Stimulated activated CD4-positive, alpha-beta T cell treated with anti-CD3 and anti-CD28 coated beads, Interleukin-15, amount 100 ng/mL, for 48 hours (primary cell): ENCODE data around the gene PBX1.

Source experiments
- DNase-seq, 2 donors: peaks; one replicate each; pipeline ENCODE4 v3.0.0-alpha.2; 2020; ENCODE audit warnings: low read depth in 2 of 2

PBX1 gene

DNA sequence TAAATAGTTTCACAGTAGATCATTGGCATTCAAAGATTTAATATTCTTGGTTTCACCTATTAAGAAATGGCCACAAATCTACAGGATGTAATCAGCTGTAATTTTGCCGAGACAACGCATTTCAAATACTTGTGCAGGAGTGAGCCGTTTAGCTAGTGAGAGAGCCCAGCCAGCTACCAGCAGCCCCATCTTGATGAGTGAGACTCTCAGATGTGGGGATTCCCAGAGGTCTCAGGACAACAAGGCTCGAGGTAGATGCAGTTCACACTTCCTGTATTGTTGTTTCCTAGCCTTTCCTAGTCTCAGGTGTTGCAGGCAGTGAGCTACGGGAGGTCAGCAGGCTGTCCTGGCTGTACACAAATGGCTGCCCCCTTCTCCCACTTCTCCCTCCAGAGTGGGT, 108.6 kb downstream of the PBX1 start:
- no peak for DNase-seq

DNA sequence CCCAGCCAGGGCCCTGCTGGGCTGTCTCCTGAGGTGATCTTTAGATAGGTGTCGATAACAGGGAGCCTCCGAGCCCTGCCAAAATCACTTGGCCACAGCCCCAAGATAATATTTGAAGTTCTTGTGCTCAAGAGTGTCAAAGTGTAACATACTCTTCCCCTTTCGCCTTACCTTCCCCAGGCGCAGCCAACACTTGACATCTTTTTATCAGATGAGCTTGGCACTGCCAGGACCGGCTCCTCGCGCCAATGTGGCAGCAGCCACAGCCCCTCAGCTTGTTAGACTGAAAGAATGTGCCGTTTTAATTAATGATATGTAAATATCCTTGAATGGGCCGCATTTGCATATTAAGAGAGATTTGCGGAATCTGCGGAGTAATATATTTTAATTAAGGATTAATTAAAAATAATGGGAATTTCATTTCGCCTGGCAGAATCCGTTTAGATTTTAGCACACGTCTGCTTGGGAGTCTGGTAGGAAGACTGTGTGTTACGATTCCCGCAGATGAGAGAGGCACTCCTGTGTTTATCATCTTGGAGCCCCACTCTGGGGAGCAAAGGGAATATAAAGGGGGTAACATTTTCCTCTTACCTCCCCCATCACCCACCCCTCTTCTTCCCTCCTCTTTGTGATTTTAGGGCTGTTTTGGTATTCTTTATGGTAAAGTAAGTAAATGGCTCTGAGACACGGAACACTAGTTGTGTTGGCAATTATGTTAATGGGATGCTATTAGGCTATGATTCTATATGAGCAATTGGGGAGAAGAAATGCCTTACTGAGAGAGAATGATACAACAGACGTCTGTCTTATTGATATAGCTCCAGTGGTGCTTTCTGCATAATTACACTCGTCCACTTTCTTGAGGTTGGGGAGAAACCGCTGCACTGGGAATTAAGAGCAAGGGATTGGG, 109.8 kb downstream of the PBX1 start:
- DNase-seq = no peak

DNA sequence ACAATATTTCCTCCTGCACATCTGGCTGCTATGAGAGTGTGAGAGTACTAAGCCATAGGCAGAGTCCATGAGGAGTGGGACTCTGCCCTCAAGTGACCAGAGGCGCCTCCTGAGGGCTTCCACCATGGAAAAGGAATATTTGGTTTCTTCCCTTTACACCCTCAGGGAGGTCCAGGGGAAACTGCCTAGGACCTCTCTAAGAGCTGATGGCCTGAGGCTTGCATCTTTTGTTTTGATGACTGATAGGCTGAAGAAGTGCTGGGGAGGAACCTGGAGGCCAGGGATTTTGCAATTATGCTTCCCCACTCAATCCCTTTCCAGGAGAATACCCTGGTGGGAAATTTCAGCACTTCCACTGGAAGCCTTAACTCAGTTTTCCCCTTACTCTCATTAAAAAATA, 111.0 kb downstream of the PBX1 start:
- no peak for DNase-seq

DNA sequence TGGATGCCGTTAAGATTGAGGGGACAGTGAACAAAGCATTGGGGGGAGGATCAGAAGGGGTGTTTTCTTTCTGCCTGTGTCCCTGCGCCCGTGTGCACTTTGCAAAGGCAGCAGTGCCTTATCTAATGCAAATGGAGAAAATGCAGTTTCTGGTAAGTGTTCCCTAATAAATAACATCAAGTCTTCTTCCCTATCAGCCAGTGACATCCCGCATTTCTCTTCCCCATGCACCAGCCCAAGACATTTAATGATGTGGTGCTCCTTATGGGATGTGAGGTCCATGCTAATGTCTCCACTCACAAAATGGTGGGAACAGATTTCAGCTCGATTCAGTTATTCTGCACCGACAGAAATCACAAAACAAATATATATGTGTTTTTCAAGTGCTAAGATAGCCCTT, 111.8 kb downstream of the PBX1 start:
- DNase-seq = no peak

DNA sequence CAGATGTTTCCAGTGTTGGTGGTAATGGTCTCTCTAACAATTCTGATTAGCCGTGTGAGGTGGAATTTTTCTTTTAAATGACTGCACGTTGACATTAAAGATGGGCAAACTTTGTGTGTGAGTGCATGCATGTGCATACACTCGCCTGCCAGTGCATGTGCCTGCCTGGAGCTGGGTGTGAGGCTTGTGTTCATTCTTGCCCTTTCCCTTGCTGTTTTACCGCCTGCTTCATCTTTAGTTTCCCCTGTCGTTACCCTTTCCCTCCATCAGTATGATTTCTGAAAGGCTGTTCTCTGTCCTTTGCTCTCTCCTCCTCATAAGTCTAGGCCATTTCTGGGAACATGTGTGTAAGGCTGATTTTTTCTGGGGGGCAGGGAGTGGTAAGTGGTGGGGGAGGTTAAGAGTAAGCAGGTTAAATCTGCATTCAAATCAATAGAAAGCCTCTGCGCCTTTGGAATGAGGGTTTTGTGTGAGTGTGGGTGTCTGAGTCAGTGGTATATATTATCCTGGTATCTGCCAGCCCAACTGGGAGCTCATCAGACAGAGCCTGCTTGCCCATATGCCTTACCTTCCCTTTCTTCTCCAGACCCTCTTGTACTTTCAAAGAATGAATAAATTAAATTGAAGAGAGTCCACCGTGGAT, 112.5 kb downstream of the PBX1 start:
- DNase-seq = no peak

DNA sequence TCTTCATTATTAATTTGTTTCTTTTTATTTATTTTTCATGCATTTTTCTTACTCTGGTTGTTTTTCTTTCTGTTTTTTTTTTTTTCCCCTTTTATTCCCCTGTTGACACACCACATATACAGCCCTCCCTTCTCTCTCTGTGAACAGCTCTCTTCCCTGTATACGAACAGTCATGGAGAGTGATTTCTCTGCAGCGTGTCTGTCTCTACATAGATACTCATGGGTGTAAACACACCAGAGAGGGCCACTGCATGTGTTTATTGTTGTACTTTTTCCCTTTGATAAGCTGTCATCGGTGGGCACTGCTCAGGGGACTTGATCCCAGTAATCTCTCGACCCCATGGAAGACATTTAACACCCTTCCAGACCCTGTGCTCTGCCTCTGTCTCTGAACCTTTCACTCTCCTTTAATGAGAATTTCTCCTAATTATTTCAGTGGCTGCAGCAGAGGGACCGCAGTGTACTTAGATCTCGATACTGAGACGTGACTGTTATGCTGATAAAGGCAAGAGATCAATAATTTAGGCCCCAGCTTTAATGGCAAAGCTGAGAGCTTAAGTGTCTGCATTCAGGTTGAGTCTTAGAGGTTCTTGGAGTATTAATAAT, 113.1 kb downstream of the PBX1 start:
- no peak for DNase-seq

DNA sequence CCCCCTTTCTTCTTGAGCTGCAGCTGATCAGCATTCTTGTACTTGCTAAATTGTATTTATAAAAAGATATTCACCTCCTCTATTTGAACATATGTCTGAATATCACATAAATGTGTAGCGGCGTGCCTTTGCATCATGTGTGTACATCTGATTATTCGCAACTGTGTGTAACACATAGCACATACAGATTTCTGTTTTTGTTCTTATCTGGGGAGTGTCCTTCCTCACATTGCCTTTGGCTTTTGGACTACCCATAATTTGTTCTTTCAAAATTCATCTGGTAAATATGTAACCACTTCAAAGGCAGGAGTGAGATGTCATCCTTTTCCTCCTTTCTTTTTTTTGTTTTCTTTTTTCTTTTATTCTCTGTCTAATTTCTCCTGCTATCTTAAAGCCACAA, 113.6 kb downstream of the PBX1 start:
- DNase-seq = no peak

DNA sequence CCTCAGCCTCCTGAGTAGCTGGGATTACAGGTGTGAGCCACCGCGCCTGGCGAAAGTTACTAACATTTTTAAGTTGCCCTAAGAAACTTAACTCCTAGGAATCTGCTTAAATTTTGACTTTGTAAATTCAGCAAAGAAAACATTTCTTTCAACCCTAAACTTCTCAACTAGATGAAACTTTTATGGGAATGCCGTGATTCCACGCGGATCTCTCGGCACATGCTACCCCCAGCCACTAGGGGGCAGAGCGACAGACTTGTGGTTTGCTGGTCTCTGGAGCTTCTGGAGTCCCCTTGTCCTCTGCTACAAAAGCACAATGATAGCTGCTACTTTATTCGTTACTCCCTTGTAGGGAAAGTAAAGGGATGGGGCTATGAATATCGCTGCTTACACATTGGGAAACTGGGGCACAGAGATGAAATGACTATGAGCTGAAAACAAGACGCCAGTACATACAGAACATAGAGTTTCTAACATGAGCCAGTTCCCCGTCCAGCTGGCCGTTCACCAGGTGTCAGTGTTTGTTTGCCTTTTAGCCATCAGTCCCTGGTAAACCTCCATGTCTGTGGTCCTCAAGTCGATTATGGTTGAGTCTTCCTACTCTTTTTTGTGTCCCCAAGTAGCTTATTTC, 114.7 kb downstream of the PBX1 start:
- DNase-seq = no peak

DNA sequence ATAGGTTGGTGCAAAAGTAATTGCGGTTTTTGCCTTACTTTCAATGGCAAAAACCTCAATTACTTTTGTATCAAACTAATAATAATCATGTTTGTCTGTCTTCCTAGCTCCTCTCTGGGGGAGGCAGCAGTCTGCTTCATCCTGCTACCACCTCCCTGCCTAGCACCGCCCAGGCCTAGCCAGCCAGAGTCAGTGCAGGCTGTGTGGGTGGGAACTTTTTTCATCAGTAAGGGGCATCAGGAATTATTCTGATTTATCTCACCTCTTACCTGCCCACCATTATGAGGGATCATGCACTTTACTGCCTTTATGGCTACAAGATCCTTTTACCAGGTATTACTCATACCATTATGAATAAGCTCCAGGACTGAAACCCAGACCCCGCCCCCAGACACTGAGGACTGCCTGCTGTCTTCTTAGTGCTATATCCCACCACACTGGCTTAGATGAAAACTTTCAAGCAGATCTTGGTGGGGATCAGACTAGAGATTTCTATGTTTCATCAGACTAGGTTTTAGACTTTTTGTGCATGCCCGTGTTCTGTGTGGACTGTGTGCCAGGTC, 116.4 kb downstream of the PBX1 start:
- no peak for DNase-seq

DNA sequence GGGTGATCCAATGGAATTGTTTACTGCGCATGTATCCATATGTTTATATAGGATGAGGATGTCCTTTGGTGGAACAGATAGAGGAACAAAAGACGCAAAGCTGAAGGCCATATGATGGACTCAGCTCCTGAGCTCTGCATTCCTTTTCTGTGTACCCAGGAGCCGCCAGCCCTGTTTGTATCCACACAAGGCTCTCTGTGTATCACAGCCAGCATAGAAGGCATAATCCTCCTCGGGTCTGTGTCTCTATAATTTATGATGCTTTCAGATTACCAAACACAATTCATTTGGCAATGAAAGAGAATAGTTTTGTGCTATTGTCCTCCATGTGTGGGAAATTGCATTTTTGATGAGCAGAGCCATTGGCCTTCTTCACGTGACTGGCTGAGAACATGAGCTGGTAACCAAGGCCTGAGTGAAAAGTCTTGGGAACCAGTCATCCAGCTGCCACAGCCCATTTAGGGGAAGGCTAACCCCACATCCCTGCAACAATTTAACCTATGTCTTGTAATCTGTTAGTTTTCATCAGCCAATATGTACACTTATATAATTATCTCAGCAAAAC, 119.2 kb downstream of the PBX1 start:
- no peak for DNase-seq

DNA sequence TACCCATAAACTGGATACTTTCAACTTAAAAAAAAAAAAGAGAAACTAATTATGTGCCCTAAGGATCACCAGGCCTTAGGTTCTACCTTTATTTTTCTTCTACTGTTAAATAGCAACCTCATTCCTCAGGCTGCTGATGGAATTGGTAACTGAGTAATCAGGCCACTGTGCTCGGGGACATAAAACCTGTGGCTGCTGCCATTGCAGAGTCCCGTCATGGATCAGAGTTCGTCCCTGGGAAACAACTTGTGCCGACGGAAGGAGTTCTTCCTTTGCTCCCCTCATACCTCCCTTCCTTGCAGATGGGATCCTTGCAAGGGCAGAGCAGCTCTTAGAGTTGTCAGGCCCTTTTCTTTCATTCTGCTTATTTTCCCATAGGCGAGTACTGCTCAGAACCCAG, 123.6 kb downstream of the PBX1 start:
- no peak for DNase-seq

DNA sequence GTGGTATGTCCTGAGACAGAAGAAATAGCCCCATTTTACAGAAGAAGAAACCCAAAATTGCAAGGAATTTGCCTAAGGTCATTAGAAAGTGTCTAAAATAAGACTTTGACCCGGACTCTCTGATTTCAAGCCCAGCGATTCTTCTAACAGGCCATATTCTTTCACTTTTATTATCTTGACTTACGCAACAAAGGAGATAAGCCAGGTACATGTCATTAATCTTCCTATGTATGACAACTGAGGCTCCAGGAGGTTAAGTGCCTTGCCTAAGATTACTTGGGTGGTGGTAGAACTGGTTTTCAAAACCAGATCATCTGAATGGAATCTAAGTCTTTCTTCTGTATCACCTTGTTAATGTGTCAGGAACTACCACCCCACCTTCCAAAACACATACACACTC, 124.3 kb downstream of the PBX1 start:
- DNase-seq = no peak

DNA sequence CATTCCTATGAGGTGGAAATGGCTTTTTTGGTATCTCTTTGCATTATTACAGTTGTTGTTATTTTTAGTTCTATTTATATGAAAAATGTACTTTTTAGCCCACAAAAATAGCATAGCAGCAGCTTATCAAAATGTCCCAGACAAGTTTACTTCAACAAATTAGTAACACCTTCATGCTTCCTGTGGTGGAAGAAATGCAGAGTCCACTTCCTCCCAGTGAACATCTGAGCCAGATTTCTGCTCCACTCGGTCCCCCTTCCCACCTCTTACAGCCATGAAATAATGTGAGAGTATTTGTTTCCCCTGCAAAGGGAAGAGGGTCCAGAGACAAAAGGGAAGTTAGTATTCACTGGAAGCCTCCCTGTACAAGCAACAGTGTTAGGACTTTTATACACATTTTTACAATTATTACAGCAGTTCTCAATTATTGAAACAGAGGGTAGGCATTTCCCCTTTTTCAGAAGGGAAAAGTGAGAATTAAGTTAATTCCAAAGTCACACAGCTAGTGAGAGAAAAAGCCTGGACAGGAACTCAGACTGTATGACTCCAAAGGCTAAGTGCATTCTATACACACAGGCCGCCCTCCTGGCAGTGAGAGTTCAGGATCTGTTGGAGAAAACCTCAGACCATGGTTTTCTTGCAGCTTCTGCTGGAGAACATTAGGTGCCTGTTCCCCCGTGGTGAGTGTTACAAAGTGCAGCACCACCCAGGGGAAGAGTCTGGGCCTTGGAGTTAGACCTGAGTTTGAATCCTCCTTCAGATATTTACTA, 126.5 kb downstream of the PBX1 start:
- DNase-seq = no peak

DNA sequence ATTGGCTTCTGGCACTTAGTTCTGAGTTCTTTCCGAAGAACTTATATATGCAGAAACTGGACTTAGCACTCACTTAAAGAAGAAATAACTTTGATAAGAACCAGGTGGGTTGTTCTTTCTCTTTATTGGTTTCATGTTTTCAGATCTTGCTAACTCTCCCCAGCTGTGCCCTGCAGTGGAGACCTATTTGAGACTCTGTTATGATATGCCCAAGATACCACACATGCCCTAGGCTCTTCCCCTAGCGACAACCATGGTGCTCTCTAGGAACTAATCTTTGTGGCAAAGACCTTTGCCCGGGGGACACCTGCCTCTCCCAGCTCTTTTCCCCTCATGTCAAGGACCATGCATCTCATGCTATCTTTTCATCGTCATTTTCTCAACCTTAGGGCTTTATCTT, 128.8 kb downstream of the PBX1 start:
- no peak for DNase-seq

DNA sequence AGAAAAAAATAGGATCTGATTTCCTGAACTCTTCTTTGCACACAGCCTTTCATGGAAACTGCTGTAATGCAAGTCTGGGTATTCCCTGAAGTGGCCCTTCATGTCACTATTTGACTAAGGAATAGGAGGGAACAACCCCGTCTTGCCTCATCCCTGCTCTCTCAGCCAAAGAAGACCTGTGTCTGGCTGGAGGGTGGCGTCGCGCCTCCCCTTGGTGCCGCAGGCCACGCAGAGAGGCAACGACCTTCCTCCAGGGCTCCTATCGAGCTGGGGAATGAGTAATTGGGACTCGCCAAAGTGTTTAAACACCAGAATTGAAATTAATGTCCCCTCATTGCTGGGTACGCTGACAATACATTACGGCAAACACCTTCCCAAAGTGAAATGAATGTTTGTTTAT, 129.8 kb downstream of the PBX1 start:
- no peak for DNase-seq

DNA sequence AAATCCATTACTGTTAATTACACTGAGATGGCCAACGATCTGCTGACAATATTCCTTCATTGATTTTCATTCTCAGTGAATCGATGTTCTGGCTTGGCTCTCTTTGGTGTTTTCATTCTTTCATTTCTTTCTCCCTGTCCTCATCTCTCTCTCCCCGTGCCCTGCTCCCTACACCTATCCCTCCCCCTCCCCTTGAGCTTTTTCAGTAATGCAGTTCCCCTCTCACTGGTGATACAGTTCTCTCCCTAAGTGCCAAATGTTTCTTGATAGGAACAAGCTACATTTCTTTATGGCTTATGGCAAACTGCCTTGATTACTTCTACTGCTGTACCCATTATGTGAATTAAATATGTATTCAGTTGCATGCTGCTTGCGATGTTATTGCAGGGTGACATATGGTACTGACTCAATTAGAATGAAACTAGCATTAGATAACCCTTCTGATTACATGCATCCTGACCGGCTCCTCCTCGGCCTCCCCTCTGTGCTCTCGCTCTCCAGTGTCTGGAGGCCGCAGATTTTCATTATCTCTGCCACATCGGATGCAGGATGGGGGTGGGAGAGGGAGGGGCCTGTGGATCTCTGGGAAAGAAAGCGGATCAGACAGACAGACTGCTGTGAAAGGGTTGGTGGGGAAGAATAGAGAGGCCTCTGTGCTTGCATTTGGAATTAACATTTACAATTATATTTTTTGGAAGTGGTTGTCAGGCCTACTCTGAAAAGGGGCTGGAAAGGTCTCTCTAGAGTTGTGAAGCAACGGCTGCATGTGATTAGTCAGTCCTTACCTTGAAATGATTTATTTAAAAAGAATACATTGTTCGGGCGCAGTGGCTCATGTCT, 130.9 kb downstream of the PBX1 start:
- no peak for DNase-seq

DNA sequence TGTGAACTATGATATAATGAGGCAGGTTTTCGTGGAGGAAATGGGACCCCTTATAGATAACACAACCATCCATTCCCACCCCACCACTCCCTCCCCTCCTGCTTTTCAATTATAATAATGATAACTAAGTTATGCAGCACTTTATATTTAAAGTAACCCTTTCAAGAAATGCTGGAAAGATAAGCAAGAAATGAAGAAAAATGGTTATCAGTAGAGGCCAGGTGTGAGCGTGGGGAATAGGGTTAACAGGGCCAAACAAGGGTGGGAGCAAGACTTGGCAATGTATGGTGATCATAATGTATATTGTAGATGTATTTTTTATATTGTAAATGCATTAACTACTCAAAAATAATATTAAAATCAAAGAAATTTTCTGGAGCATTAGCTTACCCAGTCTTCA, 133.4 kb downstream of the PBX1 start:
- DNase-seq = no peak

DNA sequence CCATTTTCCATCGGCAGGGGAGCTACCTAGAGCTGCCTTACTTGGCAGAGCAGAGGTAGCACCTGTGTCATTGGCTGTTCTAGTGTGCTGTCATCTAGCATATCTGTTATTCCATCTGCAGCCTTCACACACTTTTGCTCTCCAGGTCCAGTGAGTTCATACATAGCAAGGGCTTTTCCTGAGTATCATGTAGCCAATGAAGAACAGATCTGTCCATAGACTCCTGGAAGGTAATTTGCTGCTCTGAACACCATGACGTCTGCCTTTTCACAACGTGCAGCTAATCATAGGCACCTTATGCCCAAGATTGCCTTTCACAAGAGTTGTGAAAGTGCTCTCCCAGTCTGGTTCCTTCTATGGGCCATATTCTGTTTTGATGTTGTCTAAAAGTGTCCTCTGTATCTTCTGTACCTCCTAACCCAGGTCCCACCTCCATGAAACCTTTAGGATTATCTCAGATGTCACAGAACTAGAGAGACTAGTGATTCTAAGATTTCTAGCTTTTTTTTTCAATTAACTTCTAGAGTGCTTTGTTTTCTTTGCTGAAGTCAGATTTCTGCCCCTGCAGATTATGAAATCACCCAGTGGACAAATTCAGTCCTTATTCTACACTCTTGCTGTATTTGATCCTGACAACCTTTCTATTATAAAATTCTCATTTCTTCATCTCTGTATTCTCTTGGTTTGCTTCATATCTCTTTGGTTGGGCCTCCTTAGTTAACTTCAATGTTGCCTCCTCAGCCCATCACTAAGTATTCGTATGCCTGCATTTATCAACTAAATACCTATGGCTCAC, 134.8 kb downstream of the PBX1 start:
- no peak for DNase-seq

DNA sequence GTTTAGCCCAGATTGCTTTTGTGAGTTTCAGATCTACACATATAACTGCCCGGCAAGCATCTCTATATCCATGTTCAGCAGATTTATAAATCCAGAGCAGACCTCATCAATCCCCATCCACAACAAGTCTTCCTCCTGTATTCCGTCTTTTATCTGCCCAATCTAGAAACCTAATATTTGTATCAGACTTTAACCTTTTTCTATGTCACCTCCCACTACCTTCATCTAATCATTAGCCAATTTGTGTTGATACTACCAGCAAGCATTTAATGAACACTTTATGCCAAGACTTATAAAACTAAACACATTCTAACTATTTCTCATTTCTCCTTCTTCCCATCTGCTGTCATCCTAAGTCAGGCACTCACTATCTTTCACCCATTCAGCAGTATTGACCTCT, 135.5 kb downstream of the PBX1 start:
- no peak for DNase-seq
